HFFc6 (cell line): Measurements from ENCODE around the gene DZIP3. TPM values are rescaled to one million over a fixed set of nuclear protein-coding genes. Genes with fewer than 3 reads are reported as not detected.

ENCODE experiments used
- DNase-seq: peaks from one replicate; pipeline ENCODE4 v3.0.0-alpha.2; 2018
- H3K27ac Mint-ChIP-seq: 2 replicates; pipeline ENCODE4 v1.8.0; 2020; ENCODE audit warnings: mild to moderate bottlenecking, mixed read lengths
- H3K27me3 Mint-ChIP-seq: 2 replicates; pipeline ENCODE4 v1.8.0; 2021; ENCODE audit warnings: mild to moderate bottlenecking, moderate library complexity, mixed read lengths; ENCODE audit not compliant: insufficient read depth
- H3K36me3 Mint-ChIP-seq: 2 replicates; pipeline ENCODE4 v1.8.0; 2021; ENCODE audit warnings: low read depth, mixed read lengths
- H3K4me1 Mint-ChIP-seq: 2 replicates; pipeline ENCODE4 v1.8.0; 2020; ENCODE audit warnings: low read depth, mixed read lengths
- H3K4me3 Mint-ChIP-seq: 2 replicates; pipeline ENCODE4 v1.8.0; 2020; ENCODE audit warnings: mild to moderate bottlenecking, moderate library complexity, mixed read lengths
- H3K9me3 Mint-ChIP-seq: 2 replicates; pipeline ENCODE4 v1.8.0; 2020; ENCODE audit warnings: mild to moderate bottlenecking, mixed read lengths
- CTCF ChIP-seq: fragments of 200-600 bp; sonication (generic); IDR thresholded peaks from 2 replicates; pipeline ENCODE4 v1.5.0; 2021; ENCODE audit warnings: antibody characterized with exemption, mild to moderate bottlenecking
- total RNA-seq, 6 experiments: library from RNA; stranded (reverse); fragmentation: NEBNext Ultra II Directional; extraction: Animal tissue kit (Norgen Biotek cat#: 25700); gene quantifications; 2 replicates in 1 of 6; 3 replicates in 5 of 6; pipeline ENCODE4 v1.2.3, GENCODE V29; 2021

DZIP3 gene
- total RNA-seq, 6 experiments from 2014 or later: 9.0 to 13.1 (median 11.9) TPM

GRCh38 chr3:108589998-108590323 lies 439 bp downstream of the DZIP3 start:
- H3K36me3 Mint-ChIP-seq: no peaks in the 10 kb centered on the region; the same call in 1 of the 2 replicates
- H3K4me1 Mint-ChIP-seq: peaks cover 49% of the 10 kb centered on the region
- peak overlapping the region; percentile 100 for H3K27ac Mint-ChIP-seq
- H3K9me3 Mint-ChIP-seq: no peaks in the 10 kb centered on the region
- peaks cover 3% of the 10 kb centered on the region; the same call in 1 of the 2 replicates for H3K27me3 Mint-ChIP-seq
- H3K4me3 Mint-ChIP-seq: peak overlapping the region; percentile 99
- DNase-seq: no peak
- TF ChIP-seq CTCF: no peak

GRCh38 chr3:108590460-108590859 lies 938 bp downstream of the DZIP3 start:
- no peaks in the 10 kb centered on the region; the same call in 1 of the 2 replicates for H3K36me3 Mint-ChIP-seq
- peaks cover 3% of the 10 kb centered on the region; the same call in 1 of the 2 replicates for H3K27me3 Mint-ChIP-seq
- H3K9me3 Mint-ChIP-seq: no peaks in the 10 kb centered on the region
- DNase-seq: no peak
- peak overlapping the region; percentile 100 for H3K27ac Mint-ChIP-seq
- TF ChIP-seq CTCF: no peak
- H3K4me3 Mint-ChIP-seq: peak overlapping the region; percentile 99
- H3K4me1 Mint-ChIP-seq: peaks cover 44% of the 10 kb centered on the region

- Mint-ChIP-seq H3K36me3 (no peaks in the 10 kb centered on the region), H3K27ac (no peak overlapping the region), H3K4me1 (peaks cover 12% of the 10 kb centered on the region), H3K27me3 (no peaks in the 10 kb centered on the region), H3K4me3 (no peak overlapping the region), H3K9me3 (no peaks in the 10 kb centered on the region)
- no peak for DNase-seq
- no peak for TF ChIP-seq CTCF
These were observed 5.8 kb downstream of the DZIP3 start for GRCh38 chr3:108595321-108595720.

GRCh38 chr3:108598375-108598774 lies 8.9 kb downstream of the DZIP3 start:
- H3K36me3 Mint-ChIP-seq: no peaks in the 10 kb centered on the region
- peaks cover 12% of the 10 kb centered on the region for H3K4me1 Mint-ChIP-seq
- no peak overlapping the region for H3K4me3 Mint-ChIP-seq
- no peaks in the 10 kb centered on the region for H3K9me3 Mint-ChIP-seq
- no peak for TF ChIP-seq CTCF
- no peak overlapping the region for H3K27ac Mint-ChIP-seq
- no peaks in the 10 kb centered on the region; the same call in 1 of the 2 replicates for H3K27me3 Mint-ChIP-seq
- no peak for DNase-seq

- Mint-ChIP-seq H3K27ac (no peak overlapping the region; the same call in 1 of the 2 replicates), H3K36me3 (no peaks in the 10 kb centered on the region), H3K4me1 (peaks cover 26% of the 10 kb centered on the region), H3K4me3 (no peak overlapping the region), H3K27me3 (no peaks in the 10 kb centered on the region; the same call in 1 of the 2 replicates), H3K9me3 (no peaks in the 10 kb centered on the region)
- no peak for TF ChIP-seq CTCF
- no peak for DNase-seq
These were observed 10.3 kb downstream of the DZIP3 start for GRCh38 chr3:108599677-108600409.
